OCI-M1 (cell line): Measurements from ENCODE around the gene CNNM2.
"Not testable (repeated sequence)": the region's sequence is repeated elsewhere in the genome, so short reads cannot be mapped to it uniquely, and the experiment has no call there.

ENCODE experiments used
- DNase-seq: peaks from one replicate; lab custom pipeline; 2025; lab: John Stamatoyannopoulos, UW

Gene CNNM2

DNA sequence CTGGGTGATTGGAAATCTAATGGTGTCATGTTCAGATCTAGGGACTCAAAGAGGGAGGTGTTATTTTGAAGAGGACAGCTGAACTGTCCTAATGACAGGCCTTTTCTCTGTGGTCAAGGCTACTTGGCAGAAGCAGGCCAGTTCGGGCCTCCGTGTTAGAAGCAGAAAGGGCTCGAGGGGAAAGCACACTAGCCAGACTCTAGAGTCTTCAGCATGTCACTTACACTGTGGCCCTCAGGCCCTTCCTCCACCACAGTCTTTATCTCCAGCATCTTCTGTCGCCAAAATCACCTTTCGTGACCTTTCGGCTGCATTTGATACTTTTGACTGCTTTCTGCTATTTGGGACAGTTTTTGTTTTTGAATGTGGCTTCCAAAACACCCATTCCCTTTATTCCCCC is 123.3 kb downstream of the CNNM2 start:
- no peak for DNase-seq

DNA sequence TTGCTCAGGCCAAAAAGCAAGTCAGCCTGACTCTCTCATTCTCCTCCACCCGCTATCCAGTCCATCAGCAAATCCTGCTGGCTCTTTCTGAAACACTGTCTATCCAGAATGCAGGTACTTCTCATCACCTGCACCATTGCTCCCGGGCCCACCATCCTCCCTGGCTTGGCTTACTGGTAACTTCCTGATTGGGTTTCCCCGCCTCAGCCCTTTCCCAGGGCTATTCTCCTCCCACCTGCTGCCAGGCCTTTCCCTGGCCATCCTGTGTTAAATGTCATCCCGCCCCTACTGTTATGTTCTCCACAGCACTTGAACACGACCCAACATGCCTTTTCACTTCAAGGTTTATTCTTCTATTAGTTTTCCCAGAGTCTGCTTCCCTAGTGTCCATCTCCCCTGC is 124.0 kb downstream of the CNNM2 start:
- DNase-seq = no peak

- DNase-seq = peak; percentile 17
Measured at GRCh38 chr10:103042908-103043307, 124.8 kb downstream of the CNNM2 start.

GRCh38 chr10:103044942-103045489 is 126.9 kb downstream of the CNNM2 start:
- no peak for DNase-seq

GRCh38 chr10:103045961-103046360 is 127.9 kb downstream of the CNNM2 start:
- no peak for DNase-seq

DNA sequence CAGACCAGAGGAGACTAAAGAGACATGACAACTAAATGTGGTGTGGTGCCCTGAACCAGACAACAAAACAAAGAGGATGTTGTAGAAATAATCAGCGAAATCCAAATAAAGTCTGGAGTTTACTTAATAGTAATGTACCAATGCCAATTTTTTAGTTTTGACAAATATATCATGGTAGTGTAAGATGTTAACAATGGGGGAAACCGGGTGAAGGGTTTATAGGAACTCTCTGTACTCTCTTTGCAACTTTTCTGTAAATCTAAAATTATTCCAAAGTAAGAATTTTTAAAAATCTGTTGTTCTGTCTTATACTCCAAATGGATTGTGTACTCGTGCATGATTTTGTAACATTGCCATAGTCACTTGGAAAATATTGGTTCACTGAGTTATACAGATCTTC is 129.3 kb downstream of the CNNM2 start:
- no peak for DNase-seq

DNA sequence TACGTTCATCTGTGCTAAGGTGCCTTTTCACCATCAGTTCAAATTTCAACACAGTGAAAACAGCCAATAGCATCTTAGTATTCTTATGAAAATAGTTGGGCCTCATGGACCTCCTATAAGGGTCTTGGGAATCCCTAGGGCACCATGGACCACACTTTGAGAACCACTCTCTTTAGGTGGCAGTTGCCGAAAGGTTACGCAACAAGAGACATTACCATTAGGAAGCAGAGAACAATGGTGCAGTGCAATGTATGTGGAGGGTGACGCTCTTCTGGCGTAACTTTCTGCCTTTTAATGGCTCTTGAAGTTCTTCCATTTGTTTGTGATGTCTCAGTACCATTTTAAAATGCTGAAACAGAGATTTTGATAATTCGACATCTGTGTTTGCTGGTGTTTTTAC is 131.1 kb downstream of the CNNM2 start:
- no peak for DNase-seq

DNA sequence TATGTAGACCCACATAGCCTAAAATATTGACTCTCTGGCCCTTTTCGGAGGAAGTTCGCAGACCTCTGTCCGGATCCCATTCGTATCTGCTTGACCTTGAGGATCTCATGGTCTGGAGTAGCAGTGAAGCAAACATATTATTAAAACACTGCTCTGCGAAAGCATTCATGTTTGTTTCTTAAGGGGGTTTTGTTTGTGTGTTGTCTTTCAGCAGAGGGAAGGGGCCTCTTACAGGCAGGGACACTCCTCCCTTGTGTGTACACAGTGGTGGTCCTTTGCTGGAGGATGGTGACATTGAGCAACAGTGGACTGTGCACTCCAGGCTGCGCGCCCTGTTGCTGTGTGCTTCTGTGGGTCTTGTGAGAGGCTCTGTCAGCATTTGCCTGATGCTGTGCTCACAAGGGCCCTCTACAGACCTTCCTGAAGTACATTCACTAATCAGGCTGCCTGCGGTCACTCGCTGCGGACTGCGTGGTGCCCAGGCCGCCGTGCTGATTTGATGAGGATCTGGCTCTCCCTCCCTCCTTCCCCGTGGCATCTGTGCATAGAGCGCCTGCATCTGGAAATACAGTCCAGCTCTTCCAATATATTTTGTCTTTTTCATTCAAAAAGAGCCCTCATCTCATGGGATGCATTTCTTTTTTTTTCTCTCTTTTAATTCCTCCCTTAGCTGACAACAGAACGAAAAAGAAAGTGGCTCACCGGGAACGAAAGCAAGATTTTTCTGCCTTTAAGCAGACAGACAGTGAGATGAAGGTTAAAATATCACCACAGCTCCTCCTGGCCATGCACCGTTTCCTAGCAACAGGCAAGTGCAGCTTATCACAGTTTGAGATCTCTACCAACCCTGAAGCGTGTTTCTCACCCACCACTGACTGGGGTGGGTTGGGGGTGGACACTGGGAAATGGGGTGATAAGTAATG is 135.8 kb downstream of the CNNM2 start:
- peak; percentile 93 for DNase-seq

- no peak for DNase-seq
Measured at GRCh38 chr10:103054621-103055020, 136.5 kb downstream of the CNNM2 start.

DNA sequence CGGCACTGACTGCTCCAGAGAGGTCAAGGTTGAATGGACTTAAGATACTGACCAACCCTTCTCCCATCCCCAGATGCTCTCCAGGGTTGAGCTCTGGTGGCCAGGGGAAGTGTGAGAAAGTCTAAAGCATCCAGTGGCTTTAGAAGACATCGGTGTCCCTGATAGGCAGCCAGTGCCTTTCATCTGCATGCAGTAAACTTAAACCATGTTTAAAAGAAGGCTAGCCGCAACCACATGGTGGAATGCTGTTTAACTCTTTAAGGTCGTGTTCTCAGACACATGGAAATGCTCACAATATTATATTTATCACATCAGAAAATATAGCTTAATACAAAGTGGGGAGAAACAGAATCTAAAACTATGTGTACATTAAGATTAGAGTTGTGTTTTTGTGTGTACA is 137.0 kb downstream of the CNNM2 start:
- no peak for DNase-seq

GRCh38 chr10:103058034-103058433 is 139.9 kb downstream of the CNNM2 start:
- DNase-seq = no peak

GRCh38 chr10:103060575-103060974 is 142.5 kb downstream of the CNNM2 start:
- no peak for DNase-seq

DNA sequence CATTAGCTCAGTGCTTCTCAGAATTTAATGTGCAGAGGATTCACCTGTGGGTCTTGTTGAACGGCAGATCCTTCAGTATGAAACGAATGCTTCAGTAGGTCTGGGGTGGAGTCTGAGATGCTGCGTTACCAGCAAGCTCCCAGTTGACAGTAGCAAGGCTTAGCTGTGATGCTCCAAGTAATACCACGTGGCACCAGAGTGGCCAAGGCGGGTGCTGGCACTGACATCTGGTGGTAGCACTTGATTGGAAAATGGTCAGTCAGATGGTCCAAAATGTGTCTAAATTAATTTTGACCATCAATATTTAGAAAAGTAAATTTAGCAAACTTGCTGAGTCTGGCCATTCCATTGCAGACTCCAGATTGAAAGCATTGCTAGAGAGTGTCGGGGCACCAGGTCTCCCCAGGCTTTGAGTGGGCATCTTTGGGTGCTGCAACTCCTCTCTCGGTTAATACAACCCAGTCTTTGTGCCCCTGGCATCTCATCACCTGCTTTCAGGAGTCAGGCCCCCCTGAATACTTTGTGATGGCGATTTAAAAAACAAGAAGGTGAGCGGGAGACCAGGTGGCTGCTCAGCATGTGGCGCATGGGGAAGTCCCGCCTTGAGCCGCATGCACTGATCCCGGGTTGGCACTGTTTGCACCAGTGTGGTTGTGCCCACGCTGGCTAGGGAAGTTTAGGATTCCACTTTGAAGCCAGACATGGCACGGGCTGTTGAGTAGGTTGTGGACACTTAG is 144.9 kb downstream of the CNNM2 start:
- peak; percentile 12 for DNase-seq

DNA sequence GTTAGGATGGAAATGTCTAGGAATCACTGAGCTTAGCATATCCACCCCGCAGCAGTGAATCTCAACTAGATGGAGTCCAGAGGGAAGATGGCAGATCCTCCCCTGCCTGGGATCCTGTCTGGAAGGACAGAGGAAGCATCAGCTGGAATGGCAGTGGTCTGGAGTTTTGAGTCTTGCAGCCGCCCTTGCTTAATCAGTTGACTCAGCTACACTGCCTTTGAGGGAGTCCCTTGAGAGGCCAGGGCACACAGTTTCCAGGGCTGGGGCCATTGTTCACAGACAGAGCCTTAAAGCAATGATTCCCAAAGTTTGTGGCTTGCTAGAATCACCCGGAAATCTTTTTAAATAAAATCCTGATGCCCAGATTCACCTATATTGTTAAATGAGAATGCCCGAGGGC is 146.9 kb downstream of the CNNM2 start:
- no peak for DNase-seq

GRCh38 chr10:103066141-103067098 is 148.3 kb downstream of the CNNM2 start:
- no peak for DNase-seq

- DNase-seq = not testable (repeated sequence)
Measured at GRCh38 chr10:103067099-103067477, 149.0 kb downstream of the CNNM2 start.

DNA sequence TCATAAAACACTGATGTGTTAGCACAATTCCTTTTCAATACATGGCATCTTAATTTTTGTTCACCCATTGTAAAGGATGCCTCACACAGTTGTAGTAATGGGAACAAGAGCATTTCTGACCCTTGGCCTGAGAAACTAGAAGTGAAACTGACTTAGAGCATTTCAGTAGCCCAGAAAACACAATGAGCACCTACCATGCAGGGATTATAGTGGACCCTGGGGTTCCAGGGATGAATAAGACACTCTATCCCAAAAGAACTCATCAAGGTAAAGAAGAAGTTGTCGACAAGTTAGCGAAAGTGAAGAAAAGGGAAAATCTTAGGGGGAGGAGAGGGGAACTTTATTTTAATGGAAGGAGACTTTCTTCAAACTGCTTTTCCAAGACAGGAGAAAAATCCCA is 149.4 kb downstream of the CNNM2 start:
- no peak for DNase-seq

DNA sequence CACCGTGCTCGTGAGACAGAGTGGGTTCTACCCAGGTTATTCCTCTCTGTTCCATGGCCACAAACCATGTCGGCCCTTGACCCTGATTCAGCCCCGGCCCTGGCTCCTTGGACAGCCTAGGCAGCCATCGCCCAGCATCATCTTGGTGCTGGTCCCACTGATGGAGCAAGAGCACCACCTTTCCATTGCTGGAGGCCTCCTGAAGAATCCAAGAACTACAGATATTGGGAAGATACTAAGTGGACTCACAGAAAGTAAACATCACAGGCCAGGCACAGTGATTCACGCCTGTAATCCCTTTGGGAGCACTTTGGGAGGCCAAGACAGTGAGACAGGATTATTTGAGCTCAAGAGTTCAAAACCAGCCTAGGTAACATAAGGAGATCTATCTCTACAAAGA is 149.9 kb downstream of the CNNM2 start:
- no peak for DNase-seq

DNA sequence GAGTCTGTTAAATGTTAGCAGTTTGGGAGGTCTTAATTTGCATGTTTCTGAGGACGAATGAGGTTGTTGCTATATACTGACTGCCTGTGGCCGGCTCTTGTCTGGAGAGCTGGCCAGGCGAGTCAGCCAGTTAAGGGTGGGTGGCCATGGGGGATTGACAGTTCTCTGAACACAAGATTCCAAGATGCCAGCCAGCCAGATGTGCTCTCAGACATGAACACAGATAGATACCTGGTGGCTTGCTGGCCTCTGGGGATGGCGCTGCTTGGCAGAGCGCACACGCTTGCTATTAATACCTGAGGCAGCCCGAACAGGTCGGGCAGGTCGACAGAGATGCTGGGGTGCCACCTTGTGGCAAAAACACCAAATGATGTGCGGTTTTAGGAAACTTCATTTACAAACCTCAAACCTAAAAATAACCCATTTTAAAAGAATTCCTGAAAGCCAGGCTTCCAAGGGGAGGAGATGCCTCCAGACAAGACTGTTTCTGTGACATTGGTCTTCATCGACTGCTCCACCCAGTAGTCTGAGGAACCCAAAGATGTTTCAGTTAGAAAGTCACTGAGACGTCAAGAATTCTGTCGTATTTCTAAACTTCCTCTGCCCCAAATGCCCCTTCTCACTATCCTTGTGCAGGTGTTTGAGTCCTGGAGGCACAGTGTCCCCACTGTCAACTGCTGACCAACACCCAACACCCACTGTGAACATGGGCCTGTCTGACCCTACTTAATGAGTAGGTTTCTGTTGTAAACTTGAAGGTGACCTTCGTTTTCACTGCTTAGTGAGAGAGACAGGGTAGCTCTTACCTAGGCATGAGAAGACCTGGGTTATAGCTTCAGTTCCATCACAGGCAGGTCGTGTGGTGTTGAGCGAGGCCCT is 151.6 kb downstream of the CNNM2 start:
- peak; percentile 76 for DNase-seq

DNA sequence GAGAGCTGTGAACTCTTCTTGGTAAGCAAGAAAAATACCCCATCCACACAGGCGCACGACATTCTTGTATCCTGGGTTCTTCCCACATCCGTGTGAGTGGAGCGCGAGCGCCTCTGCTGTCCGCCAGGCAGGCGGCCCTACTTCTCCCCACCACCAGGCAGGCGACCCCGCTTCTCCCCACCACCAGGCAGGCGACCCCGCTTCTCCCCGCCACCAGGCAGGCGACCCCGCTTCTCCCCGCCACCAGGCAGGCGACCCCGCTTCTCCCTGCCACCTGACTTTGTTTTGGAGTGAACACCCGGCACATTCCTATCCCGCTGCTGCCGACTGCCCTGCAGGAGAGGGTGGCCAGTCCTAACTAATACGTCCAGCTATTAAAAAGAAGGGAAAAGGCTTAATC is 154.2 kb downstream of the CNNM2 start:
- no peak for DNase-seq

DNA sequence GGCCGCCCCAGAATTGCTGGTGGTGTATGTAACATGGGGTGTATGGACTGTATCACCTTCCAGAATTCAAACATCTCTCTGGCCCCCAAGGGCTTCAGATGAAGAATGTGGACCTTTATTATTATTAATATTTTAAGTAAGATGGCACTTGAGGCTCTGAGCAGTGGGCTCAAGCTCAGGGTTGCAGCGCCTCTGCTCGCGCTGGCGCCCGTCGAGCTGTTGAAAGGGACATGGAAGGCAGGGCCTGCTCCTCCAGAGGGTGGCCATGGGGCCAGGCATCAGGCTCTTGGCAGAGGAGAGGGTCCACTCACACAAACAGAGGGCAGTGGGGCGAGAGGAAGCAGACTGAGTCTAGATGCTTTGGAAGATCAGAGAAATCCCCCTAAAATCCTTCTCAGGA is 154.8 kb downstream of the CNNM2 start:
- no peak for DNase-seq
